GM18520 (cell line): Measurements from ENCODE around the gene VSIG10.

Experiments
- ATAC-seq: cut with Tn5 transposase; IDR thresholded peaks from one replicate; pipeline ENCODE4 v1.9.1; 2021; ENCODE audit not compliant: unreplicated experiment

The VSIG10 gene

GRCh38 chr12:118061011-118061872, 42.6 kb downstream of the VSIG10 start, which contains the start of gene WSB2:
Gene WSB2 (minus strand): TSS chr12:118061179. CDS start chr12:118061048, 131 bp downstream.
- no peak for ATAC-seq

GRCh38 chr12:118060301-118061010, 43.4 kb downstream of the VSIG10 start:
- no peak for ATAC-seq

DNA sequence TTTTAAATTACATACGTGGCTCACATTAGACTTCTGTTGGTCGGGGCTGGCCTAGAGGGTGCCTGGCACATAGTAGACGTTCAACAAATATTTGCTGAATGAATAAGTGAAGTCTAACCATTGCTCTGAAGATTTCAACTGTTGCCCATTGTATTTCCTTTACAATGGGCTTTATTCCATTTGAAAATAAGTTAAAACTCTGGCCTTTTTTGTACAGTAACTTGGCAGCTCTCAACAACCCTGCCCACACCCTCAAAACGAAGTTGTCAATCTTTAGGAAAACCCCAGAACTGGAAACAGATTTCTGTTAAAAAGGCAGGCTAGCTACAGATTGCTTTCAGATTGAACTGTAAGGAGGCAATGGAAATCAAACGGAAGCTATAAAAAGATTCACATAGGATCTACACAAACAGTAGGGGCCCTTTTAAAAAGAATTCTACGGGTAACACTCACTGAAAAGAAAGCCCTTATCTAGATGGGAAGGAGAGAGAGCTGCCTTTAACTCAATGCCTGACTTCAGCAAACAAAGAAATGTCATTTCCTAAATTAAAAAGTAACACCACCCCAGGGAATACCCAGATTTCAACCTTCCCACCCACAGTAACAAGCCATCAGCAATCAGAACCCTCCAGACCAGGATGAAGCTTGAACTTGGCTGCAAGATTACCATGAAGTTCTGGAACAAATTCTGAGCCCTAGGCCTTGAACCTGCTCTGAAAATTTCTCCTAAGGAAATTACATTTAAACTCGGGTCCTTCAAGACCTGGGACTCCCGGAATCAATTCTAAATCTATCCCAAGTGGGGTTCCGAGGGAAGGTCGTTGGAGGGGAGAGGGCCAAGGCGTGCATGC, 44.2 kb downstream of the VSIG10 start:
- ATAC-seq: no peak

DNA sequence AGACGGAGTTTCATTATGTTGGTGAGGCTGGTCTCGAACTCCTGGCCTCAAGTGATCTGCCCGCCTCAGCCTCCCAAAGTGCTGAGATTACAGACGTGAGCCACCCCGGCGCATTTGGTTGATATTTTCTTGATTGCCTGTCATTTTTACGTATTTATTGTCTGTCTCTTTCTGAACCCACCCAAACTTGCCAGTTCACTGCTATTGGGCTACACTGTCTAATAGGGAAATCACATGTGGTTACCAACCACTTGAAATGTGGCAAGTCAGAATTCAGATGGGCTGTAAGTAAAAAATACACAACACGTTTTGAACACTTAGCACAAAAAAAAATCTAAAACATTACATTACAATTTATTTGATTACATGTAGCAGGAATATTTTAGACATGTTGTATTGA, 44.9 kb downstream of the VSIG10 start:
- no peak for ATAC-seq

- no peak for ATAC-seq
These were observed 45.6 kb downstream of the VSIG10 start for GRCh38 chr12:118058227-118058626.

- no peak for ATAC-seq
These were observed 47.7 kb downstream of the VSIG10 start for GRCh38 chr12:118055865-118056773.

GRCh38 chr12:118055144-118055557, 48.7 kb downstream of the VSIG10 start:
- no peak for ATAC-seq

DNA sequence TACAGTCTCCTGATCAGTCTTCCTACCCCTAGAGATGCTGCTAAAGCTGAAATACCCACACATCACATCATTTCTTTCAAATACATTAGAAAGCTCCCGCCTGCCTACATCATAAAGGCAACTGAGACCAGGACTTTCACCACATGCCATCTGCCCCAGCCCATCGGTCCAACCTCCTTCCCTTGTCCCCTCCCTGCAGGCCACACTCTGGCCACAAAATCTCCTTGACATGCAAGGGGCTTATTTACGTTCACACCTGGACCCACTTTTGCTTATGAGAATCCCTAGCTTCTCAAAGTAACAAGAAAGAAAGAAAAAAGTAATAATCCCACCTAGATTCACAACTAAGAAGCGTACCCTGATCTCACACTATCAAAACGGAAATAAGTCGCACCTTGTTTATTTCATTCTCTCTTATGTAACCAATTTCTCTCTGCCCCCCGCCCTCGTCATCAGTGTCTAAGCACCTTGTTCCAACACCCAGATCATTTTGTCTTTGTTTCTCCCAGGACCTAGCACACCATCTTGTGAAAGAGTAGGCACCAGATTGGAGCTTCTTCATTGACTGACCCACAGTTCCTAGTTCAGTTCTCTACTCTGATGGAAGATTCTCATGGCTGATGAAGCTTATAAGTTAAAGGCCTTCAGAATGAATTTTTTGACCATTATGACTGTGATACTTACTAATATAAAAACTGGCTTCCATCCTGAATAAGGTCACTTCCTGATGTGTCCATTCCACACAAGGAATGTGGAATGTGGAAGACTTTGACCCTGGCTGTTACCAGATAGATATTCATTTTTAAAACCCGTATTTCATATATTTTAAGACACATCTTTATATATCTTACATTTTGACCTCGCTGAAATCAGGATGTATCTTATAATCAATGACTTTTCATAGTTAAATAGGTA, 50.5 kb downstream of the VSIG10 start:
- no peak for ATAC-seq

DNA sequence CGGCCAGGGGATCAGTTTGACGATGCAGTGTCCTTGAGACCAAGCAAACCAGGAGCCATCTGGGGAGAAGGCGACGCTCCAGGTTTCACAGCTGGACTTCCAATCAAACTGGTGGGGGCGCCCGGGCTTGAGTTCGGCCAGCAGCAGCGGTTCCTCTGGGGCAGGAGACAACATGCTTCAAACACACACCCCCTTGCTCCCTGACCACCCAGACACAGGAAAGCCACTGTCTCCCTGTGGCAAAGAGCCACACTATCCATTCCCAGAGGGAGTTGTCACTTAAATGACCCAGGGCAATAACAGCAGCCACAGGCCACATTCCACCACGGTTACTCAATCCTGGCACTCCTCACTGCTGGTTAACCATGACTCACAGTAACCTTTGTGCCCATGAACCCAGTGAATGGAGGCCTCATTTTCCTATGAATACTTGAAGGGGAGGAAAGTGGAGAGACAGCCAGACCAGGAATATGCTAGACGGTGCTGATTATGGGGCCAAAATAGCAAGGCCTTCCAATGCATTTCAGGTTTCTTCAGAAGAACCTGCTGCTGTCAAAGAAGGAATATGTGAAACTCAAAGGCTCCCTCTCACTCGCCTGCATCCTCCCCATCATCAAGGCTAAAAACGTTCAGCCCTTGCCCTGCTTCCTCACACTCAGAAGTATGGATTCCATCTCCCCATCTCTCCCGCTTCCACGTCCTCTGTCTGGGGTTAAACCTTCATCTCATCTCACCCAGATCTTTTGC, 51.3 kb downstream of the VSIG10 start:
- no peak for ATAC-seq

DNA sequence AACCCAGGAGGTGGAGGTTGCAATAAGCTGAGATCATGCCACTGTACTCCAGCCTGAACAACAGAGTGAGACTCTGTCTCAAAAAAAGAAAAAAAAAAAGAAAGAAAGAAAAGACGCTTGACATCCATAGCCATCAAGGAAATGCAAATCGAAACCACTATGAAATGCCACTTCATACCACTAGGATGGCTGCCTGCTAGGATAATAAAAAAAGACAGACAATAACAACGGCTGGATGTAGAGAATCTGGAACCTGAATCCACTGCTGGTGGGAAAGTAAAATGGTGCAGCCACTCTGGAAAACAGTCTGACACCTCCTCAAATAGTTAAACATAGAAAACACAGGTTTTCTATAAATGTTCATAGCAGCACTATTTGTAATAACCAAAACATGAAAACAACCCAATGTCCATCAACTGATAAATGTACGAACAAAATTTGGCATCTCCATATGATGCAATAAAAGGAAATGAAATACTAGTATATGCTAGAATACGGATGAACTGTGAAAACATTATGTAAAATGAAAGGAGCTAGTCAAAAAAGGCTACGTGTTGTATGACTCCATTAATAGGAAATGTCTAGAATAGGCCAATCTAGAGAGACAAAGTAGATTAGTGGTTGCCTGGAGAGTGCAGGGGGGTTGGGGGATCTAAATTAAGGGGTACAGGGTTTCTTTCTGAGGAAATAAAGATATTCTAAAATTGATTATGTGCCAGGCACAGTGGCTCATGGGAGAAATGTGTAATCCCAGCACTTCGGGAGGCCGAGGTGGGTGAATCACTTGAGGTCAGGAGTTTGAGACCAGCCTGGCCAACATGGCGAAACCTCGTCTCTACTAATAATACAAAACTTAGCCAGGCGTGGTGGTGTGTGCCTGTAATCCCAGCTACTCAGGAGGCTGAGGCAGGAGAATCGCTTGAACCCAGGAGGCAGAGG, 52.6 kb downstream of the VSIG10 start:
- no peak for ATAC-seq

DNA sequence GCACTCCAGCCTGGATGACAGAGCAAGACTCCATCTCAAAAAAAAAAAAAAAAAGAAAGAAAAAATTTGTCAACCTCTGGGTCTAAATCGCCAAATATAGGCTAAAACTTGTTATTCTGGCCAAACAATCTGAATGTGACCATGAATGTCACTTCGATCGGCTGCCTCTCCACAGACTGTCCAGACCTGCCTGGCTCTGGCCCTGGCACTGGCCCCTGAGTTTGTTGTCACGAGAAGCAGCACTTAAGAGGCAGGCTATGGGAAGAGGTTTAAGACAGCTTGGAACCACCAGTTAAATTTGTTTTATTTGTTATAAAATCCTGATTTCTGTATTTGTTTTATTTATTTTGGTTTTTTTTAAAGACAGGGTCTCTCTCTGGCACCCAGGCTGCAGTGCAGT, 57.4 kb downstream of the VSIG10 start:
- no peak for ATAC-seq

- no peak for ATAC-seq
These were observed 59.2 kb downstream of the VSIG10 start for GRCh38 chr12:118044577-118044976.

GRCh38 chr12:118044075-118044474, 59.7 kb downstream of the VSIG10 start:
- ATAC-seq: no peak

DNA sequence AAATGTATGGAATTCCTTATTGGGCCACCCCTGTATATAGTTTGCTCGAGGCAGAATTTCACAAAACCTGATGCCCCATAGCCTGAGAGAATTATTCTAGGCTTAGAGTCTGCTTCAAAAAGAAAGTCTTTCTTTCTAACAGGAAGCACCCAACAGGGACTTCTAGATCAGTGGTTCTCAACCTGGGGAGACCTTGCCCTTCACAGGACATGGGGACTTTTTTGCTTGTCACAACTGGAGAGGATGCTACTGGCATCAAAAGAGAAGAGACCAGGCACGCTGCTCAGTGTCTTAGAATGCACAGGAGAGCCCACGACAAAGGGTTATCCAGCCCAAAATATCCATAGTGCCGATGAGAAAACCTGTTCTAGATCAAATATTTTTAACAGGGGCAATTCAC, 61.7 kb downstream of the VSIG10 start:
- ATAC-seq: no peak

DNA sequence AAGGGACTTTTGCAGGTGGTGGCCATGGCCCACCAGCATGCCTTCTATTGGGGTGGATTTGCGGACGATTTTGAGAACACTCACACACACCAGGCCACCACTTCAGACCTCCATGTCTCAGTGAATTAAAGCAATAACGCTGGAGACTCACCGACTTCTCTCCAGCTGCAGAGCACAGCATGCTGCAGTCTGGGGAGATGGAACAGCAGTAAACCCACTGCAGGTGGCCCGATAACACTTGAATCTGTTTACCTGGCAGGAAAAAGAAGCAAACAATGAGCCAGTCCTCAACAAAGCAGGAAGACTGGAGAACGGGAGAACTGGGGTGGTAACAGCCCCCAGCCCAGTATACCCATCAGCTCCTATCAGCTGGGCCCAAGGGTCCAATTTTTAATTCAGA, 65.7 kb downstream of the VSIG10 start:
- no peak for ATAC-seq

DNA sequence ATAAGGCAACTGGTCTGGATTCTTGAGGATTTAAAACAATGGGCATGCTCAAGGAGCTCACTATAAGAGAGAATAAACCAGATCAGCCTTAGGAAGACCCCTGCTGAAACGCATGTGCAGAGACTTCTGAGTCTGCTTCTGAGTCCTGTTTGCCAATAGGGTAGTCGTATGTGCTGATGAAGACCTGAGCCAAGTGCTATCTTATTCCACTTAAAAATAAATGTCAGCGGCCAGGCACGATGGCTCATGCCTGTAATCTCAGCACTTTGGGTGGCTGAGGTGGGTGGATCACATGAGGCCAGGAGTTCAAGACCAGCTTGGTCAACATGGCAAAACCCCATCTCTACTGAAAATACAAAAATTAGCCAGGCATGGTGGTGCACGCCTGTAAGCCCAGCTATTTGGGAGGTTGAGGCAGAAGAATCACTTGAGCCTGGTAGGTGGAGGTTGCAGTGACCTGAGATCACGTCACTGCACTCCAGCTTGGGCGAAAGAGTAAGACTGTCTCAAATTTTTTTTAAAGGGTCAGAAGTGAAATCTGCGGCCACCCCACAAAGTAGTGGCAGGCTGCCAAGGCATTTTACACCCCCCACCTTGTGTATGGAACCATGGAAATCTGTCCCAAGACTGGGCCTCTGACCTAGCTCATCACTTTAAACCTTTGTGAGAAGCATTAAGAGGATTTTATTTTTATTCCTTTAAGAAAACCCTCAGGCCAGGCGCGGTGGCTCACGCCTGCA, 67.0 kb downstream of the VSIG10 start:
- ATAC-seq: no peak
